Right ventricle myocardium superior (tissue), 1 donor: ENCODE measurements around the gene ARID5B. TPM values are rescaled to one million over a fixed set of nuclear protein-coding genes. Genes with fewer than 3 reads are reported as not detected.

Source experiments
- ATAC-seq: fragments of 200-7000 bp; cut with Tn5 transposase; one replicate; pipeline ENCODE4 v1.9.1; 2020; ENCODE audit warnings: mild to moderate bottlenecking; ENCODE audit not compliant: poor library complexity
- DNase-seq: peaks from one replicate; pipeline ENCODE4 v3.0.0-alpha.2; 2020
- intact Hi-C: fragments of 100-400 bp; cut with DNase I; formaldehyde crosslinking; loops from one replicate; pipeline ENCODE4 v1.11.2; 2022
- total RNA-seq: library from RNA; stranded (reverse); fragmentation: NEBNext Ultra II Directional; extraction: Animal tissue kit (Norgen Biotek cat#: 25700); gene quantifications from one replicate; pipeline ENCODE4 v1.2.1, GENCODE V29; 2021
- donor health status: DM: no; HTN: yes; CAD: no; lungs with severe emphysema.

Gene ARID5B
- total RNA-seq, 1 donor from 2014 or later: 13.2 TPM

DNA sequence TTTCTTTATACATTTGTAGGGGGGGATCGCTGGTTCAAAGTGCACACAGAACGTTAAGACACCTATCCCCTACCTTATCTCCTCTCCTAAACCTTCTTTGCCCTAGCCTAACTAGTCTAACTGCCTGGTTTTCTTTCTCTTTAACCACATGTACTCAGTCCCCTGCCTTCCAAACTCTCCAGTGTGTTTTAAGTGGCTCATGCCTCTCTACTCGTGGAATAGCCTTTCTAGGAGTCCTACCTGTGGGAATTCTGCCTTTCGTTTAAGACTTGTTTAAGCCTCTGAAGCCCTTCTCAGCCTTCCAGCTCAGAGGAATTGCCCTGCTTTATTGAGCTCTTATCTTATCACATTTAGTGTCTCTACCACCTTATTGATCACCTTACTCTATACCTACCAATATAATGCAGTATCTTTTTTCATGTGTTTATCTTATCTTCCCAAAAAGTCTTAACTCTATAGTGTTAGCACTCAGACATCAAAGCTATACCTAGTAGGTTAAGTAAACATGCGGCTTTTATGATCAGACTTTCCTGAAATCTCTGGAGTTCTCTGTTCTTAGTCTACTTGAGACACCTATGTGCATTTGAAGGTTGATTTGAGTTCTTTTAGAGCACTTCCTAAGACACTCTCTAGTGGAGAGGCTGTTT lies 50.7 kb downstream of the ARID5B start:
- intact Hi-C loops: no loop called here
- ATAC-seq: no peak
- no peak for DNase-seq

DNA sequence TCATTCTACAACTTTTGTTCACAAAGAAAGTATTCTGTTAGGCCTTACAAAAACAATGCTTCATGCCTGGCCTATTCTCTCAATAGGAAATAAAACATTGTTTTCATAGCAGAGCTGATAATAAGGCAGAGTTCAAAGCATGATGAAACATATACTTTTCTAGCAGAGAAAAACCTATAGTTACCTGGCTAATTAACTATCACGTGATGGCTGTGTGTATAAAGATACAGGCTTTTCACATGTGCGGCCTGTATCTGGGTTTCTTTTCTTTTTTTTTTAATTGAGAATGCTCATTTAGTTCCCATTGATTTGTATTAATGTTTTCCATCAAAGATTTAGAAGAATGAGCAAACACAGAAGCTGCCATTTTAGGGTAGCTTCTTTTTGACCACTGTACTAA lies 51.7 kb downstream of the ARID5B start:
- DNase-seq (no peak), ATAC-seq (no peak)
- intact Hi-C loops: no loop called here

DNA sequence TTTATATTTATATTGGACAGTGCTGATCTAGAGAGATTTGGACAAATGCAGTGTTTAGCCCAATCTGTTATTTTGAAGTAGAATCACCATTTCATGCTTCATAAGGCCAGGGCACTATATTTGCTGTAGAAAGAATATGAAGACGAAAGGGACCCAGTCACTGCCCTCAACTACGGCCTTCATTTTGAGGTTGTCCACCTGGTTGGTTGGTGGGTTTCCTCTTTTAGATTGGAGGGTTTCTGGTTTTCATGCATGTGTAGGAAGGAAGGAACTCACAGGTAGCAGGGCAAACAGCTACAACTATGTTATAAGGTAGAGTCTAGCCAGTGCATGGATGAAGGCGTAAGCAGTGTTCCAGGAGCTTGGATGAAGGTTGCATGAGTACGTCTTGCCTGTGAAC lies 56.3 kb downstream of the ARID5B start:
- ATAC-seq (no peak), DNase-seq (no peak)
- intact Hi-C loops: no loop called here

DNA sequence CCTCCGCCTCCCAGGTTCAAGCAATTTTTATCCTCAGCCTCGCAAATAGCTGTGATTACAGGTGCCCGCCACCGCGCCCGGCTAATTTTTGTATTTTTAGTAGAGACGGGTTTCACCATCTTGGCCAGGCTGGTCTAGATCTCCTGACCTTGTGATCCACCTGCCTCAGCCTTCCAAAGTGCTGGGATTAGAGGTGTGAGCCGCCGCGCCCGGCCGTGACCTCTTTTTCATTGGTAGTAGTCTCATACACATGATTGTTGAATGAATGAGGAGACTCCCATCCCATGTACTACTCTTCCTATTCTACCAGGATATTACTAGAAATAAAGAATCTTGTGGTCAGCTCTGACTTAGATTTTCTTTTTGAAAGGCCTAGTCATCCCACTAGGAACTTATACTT lies 56.8 kb downstream of the ARID5B start:
- no peak for DNase-seq
- no peak for ATAC-seq
- intact Hi-C loops: no loop called here

DNA sequence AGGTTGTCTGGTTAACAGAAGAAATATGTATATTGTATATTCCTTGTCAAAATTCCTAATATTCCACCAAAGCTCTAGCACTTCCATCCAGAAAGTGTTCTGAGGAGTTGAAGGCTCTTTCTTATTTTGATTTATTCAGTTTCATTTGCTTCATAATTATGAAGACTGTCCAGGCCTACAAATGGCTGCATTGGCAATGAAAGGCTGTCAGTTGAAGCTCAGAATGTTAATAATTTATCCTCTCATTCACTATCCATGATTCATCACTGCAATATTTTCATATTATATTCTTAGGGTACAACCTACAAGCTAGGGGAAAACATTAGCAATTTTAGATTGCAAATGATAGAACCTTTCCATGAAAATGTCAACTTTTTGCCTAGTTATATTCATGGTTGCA lies 57.3 kb downstream of the ARID5B start:
- DNase-seq (no peak), ATAC-seq (no peak)
- intact Hi-C loops: no loop called here

DNA sequence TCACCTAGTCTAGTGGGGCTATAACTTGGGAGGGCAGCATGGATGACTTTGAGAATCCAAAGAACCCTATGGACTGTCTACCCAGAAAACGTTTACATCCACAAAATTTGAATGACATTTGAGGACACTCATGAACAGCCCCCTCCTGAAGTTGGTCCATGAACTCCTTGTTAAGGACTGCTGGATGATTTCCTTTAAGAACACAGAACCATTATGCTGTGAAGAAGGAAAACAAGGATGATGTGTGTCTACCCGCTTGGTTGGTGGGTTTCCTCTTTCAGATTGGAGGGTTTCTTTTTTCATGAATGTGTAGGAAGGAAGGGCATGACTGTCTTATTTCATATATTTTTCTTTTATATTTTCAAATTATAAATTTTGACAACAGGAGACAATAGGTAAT lies 58.3 kb downstream of the ARID5B start:
- no peak for ATAC-seq

DNA sequence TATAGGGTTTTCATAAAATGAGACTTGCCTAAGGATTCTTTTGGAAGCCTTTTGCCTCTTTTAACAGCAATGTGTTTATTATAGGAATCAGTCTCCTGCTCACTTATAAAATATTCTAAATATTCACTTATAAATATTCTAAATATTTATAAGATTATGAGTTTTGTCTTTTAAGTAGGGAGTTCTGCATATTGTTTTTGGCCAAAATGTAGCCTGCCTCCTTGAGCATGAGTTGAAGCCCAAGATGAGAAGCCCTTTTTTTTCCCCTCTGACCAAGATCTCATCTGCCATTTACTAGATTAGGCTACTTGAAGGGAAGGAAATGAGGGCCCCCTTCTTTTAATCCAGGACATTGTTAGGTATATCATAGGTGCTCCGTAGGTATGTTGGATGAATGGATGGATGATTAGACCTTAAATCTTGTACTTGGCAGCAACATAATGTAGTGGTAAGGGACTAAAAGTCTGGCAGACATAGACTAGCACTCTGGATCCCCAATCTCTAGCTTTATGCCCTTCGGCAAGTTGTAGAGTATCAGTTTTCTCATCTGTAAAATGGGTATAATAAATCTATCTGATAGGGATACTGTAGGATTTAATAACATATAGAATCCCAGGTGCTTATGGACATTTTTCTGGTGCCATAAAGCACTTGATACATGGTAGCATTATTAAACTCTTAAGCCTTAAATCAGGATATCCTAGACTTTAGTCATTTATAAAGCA lies 59.1 kb downstream of the ARID5B start:
- intact Hi-C loops: no loop called here
- ATAC-seq (no peak), DNase-seq (no peak)

More for the DNA sequence above, 58.3 kb downstream of the ARID5B start:
- DNase-seq: no peak
- intact Hi-C loops: no loop called here

DNA sequence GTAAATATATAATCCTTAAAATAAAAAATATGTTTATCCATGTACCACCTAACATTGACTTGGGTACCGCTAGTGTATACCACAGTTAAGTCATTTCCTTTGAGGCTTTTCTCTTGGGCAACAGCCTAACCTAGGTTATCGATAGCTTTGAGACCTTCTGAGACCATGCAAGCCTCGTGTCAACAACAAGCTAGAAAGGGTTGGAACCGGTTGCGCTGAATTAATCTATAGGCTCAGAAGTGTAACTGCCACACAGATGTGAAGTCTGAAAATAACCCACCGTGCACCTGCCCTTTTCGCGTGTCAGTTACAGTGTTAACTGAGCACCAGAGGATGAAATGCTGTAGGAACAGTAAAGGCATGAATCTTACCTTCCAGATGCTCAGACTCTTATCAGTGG lies 59.8 kb downstream of the ARID5B start:
- DNase-seq (no peak), ATAC-seq (no peak)
- intact Hi-C loops: no loop called here

DNA sequence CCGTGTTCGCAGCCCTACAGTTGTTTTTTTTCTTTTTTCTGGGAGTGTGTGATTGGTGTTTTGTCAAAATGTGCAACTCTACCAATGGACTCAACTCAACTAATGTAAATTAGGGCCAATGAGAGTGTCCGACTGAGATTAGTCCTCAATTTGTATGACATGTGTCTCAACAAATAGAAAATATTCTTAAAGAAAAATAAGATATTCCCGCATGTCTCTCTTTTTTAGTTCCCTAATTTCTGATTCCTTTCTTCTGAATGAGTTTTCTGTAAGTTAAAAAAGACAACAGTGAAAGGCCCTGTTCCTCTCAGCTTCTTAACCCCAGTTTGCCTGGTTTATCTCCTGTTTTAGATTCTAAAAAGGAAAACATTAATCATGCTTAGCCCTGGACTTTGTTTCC lies 61.5 kb downstream of the ARID5B start:
- ATAC-seq: no peak
- DNase-seq: no peak
- intact Hi-C loops: no loop called here

DNA sequence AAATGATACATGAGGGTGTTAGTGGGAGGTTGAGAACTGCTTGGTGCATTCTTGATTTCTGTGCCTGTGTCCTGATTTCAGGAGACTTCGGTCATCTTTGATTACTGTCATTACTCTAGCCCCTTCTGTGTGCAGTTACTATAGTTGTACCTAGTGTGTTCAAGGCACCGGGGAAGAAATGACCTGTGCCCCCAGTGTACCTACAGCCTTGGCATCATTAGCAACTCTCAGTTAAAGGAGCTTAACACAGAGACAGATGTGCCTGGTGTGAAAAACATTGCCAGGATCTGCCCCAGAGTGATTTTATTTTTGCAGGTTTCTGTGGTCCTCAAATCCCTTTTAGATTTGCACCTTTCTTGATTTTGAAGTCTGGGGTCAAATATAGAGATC lies 62.2 kb downstream of the ARID5B start:
- intact Hi-C loops: no loop called here
- DNase-seq: no peak
- no peak for ATAC-seq

DNA sequence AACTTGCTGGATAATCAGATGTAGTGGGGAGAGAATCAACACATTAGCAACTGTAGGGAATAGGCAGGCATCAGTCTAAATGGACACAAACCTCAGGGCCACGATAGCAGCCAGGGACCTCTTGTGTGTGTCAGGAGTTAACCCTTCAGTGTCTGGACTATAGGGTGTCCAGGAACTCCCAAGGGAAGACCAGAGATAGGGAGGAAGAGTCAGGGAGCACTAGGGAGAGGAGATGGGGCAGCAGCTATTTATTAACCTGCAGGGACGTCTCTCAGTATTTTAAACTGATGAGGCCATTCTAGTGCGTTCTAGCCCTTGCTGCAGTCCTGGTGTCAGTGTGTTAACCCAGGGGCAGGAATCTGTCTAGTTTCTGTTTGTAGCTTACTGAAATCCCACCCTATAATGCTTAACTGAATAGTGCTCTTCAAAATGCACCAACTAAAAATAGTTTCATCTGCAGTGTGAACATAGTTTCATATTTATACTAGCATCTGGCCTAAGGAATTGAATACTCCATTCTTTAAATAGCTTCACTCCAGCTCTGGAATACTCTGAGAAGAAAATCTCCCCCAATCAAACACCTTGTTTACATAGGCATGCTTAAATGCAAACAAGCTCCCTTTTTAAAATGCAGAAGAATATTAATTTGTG lies 62.7 kb downstream of the ARID5B start:
- intact Hi-C loops: no loop called here
- DNase-seq (no peak), ATAC-seq (peak; percentile 59)

DNA sequence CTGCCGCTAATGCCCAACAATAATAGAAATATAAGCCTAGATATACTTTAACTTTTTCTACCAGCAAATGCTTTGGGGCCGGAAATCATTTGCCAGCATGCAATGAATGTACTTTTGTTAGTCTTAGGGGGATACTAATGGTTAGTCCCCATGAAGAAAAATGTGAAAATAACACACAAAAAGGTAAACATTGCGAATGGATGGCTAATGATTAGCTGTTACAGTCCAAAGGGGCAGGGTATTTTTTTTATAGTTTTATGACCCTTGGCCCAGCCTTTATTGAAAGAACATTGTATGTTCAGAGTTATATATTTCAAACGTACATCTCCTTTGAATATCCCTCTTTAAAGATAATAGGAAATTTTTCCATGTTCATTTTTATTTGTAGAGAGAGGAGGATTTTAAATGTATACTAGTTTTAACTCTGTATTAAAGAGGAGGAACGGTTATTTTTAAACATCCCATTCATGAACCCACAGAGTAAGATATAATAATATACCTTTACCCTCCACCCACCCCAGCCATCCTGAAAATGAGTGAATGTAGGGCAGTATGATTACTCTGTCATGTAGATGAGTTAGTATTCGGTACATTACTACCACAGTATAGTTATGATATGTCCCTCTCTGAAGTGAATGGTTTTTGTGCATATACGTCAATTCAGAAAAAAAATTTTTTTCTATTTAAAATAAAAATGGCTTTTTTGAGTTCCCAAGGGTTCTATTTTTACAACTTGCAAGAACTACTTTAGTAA lies 63.6 kb downstream of the ARID5B start:
- ATAC-seq (no peak), DNase-seq (no peak)
- intact Hi-C loops: no loop called here

DNA sequence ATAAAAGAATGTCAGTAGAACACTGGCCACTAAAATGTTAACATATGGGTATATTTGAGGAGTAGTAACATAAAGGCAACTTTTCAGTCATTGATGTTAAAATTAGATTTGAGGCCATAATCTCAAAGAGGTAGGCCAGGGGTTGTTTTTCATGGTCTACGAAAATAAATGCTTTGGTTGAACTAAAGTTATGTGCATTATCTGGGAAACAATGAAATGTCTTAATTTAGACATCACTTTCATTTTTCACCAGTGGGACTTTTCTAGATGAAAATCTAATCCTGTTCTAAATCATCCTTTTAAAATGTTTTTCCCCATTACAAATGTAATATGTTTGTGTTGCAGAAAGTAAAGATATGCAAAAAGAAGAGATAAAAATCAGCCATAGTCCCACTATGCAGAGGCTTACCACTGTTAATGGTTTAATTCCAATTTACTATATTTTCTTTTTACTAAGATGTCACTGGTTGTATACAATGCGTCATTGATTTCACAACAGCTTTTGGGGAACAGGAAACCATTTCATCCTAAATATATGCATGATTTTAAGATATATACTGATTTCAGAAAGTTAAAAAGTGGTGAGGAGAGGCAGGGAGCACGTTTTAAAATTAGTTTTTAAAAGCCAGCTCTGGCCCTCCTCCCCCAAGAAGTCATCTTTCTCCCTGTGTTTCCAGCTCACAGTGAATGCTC lies 64.3 kb downstream of the ARID5B start:
- ATAC-seq (no peak), DNase-seq (no peak)
- intact Hi-C loops: no loop called here

DNA sequence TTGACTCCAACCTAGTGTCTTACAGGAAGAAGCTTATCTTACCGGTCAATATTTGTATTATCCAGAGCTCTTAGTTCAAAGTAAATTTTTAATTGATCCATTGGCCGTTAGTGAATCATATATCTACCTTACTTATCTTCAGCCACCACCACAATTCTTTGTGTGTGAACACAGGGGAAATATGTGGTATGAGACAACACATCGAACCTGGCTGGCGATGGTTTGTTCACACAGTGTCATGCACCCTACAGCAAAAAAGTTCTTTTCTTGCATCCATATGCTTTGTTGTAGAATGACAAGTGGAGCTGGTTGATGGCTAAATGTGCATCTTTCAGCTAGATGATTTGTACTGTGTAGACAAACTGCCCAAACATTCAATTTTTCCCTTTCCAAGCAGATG lies 65.8 kb downstream of the ARID5B start:
- DNase-seq (no peak), ATAC-seq (no peak)
- intact Hi-C loops: no loop called here

DNA sequence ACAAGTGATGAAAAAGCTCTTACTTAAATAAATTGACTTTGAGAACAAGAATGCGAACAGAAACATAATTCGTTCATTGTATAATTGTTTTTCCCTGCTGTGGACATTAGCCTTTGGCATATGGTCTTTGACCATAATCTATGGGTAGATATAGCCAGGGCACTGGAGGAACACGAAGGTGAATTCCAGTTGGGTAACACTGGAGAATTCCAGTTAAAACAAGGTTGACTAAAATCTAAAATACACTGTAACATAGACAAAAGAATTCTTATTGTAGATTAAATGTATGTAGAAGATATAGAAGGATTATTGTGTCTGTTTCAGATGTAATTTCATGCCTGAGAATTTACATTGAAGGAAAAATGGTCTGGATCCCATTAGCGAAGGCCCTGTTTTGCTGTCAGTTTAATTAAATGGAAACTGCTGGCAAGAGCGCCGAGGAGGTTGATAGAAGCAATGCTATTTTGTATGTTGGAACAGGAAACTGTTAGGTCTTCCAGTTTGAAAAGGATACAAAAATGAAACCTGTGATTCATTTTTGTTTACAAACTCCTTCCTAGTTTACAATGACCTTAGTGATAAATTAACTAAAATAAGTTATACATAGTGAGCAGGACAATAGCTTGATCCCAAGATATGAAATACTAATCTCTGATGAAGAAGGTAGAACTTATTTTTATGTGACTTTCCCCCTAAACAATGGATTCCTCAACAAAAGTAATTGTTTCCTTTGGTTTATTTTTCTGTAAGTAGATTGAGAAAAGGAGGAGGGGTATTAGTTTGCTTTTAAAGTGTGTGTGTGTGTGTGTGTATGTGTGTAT lies 68.9 kb downstream of the ARID5B start:
- intact Hi-C loops: no loop called here
- no peak for DNase-seq
- no peak for ATAC-seq

DNA sequence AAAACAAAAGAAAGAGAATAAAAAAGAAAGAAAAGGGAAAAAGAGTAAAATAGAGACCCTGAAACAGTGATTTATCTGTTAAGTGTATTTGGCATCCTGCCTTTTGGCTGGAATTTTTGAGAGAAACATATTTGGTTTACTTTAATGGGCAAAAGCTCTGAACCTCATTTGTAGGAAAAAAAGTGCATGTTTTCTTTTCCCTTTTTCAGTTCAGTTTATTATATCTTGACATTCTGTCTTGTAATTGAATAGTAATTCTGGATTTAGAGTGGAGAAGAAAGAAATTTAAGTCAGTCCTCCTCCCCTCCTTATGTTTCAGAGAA lies 69.5 kb downstream of the ARID5B start:
- intact Hi-C loops: no loop called here
- ATAC-seq (no peak), DNase-seq (no peak)

DNA sequence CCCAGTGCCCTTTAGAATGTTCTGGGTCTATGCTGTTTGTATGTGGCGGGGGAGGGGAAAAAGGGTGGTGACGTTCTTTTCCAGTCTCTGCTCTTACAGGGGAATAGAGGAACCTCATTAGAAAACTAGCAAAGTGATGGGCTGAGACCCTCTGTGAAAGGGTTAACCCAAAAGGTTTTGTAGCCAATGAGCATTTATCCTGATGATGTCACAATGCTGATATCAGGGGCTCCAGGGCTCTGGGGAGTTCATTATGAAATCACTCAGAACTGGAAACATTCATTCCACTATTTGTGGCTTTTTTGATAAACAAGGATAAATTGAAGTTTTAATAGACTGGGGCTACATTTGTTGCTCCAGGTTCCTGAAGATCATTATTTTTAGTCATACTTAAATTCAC lies 71.7 kb downstream of the ARID5B start:
- intact Hi-C loops: no loop called here
- DNase-seq (no peak), ATAC-seq (peak; percentile 45)

DNA sequence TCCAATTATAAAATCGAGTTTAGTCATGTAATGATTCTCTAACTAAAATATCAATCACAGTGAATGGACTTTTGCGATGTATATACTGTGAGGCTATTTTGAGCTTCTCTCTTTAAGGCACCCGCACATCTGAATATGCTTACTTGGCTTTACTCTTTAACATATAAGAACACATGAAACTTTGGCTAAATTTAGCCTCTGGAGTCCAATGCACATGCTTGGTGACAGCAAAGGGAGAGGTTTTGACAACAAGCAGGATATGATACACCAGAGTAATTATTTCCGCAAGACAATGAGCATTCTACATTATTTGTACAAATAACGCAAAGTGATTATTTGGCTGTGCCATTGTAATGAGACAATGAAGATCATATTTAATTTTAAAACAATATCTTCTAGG lies 72.4 kb downstream of the ARID5B start:
- intact Hi-C loops: no loop called here

More for the DNA sequence above, 72.4 kb downstream of the ARID5B start:
- DNase-seq: no peak
- ATAC-seq: peak; percentile 55
